GM12878 (cell line): ENCODE data around the gene MYMK. TPM values are rescaled to one million over a fixed set of nuclear protein-coding genes. Genes with fewer than 3 reads are reported as not detected.

Source experiments
- ATAC-seq: fragments of 200-7000 bp; cut with Tn5 transposase; 3 replicates; pipeline ENCODE4 v1.9.1; 2020; ENCODE audit warnings: mild to moderate bottlenecking, moderate library complexity
- BruUV-seq: library from RNA; stranded (reverse); fragments of 400-500 nt; replicated peaks from 2 replicates; lab custom pipeline; 2021; lab: Mats Ljungman, UMichigan
- CTCF ChIA-PET: fragments of 300-600 bp; sonication (Branson Sonifier 250); formaldehyde crosslinking; extraction: SDS; loops from one replicate; lab custom pipeline; 2021; ENCODE audit warnings: inconsistent platforms; lab: Yijun Ruan, JAX
- POLR2A ChIA-PET: fragments of 350-600 bp; formaldehyde crosslinking; extraction: SDS; loops from one replicate; lab custom pipeline; 2021; ENCODE audit warnings: inconsistent platforms; lab: Charles Lee
- RAD21 ChIA-PET: fragments of 300-600 bp; sonication (Branson Sonifier 250); formaldehyde crosslinking; loops from one replicate; lab custom pipeline; 2023; ENCODE audit warnings: antibody characterized with exemption; ENCODE audit not compliant: unreplicated experiment; lab: Charles Lee
- SMC1A ChIA-PET: fragments of 300-600 bp; sonication (Branson Sonifier 250); formaldehyde crosslinking; loops from one replicate; lab custom pipeline; 2023; ENCODE audit not compliant: unreplicated experiment, uncharacterized antibody; lab: Charles Lee
- DNase-seq: peaks from one replicate; pipeline ENCODE4 v3.0.0-alpha.2; 2011; ENCODE audit warnings: low read depth, low spot score
- FAIRE-seq: peaks from 3 replicates; lab custom pipeline; 2011; peaks lifted over from hg19 to GRCh38; lab: Jason Lieb, UNC
- H2AFZ ChIP-seq: 2 replicates; pipeline ENCODE4 v1.6.0; 2011; ENCODE audit warnings: low read depth, low read length, control low read depth; ENCODE audit not compliant: control insufficient read depth
- H3K27ac ChIP-seq: 2 replicates; pipeline ENCODE4 v1.5.1; 2011; ENCODE audit warnings: control low read depth; ENCODE audit not compliant: control insufficient read depth, insufficient read depth
- H3K27me3 ChIP-seq, 2 experiments: replicated peaks in 1 of 2; 2 replicates each; pipeline versions ENCODE4 v1.6.0 to v1.6.1; 2011; ENCODE audit warnings: low read length in 1 of 2; ENCODE audit not compliant: control insufficient read depth in 2 of 2, insufficient read depth in 2 of 2
- H3K36me3 ChIP-seq, 2 experiments: 2 replicates each; pipeline ENCODE4 v1.5.1; 2011; ENCODE audit warnings: low read length in 1 of 2; ENCODE audit not compliant: control insufficient read depth in 2 of 2, insufficient read depth in 2 of 2
- H3K4me1 ChIP-seq: 2 replicates; pipeline ENCODE4 v1.6.1; 2011; ENCODE audit warnings: mild to moderate bottlenecking, low read length, moderate library complexity, mixed read lengths; ENCODE audit not compliant: control insufficient read depth, insufficient read depth
- H3K4me2 ChIP-seq: 2 replicates; pipeline ENCODE4 v1.6.0; 2011; ENCODE audit warnings: control low read depth; ENCODE audit not compliant: control insufficient read depth, insufficient read depth
- H3K4me3 ChIP-seq: fragments of 200-600 bp; sonication (generic); 2 replicates; pipeline ENCODE4 v1.5.1; 2016
- H3K79me2 ChIP-seq: 2 replicates; pipeline ENCODE4 v1.6.0; 2011; ENCODE audit warnings: low read length; ENCODE audit not compliant: control insufficient read depth, insufficient read depth
- H3K9ac ChIP-seq: 2 replicates; pipeline ENCODE4 v1.8.0; 2011; ENCODE audit warnings: low read length, control low read depth, mixed read lengths; ENCODE audit not compliant: control insufficient read depth, insufficient read depth
- H3K9me3 ChIP-seq: replicated peaks from 3 replicates; pipeline ENCODE4 v1.5.1; 2011; ENCODE audit warnings: mild to moderate bottlenecking, low read length; ENCODE audit not compliant: control insufficient read depth, insufficient read depth
- H4K20me1 ChIP-seq: 2 replicates; pipeline ENCODE4 v1.6.0; 2011; ENCODE audit not compliant: control insufficient read depth, insufficient read depth
- BRCA1 ChIP-seq: IDR thresholded peaks from 2 replicates; pipeline ENCODE4 v1.6.1; 2011; ENCODE audit warnings: low read depth, low read length, improper control_type of control experiment
- GATAD2B ChIP-seq: fragments of 450-650 bp; conservative IDR thresholded peaks from 2 replicates; pipeline ENCODE4 v1.6.1; 2017; ENCODE audit warnings: low read depth, mild to moderate bottlenecking, moderate library complexity
- HDAC2 ChIP-seq: fragments of 200-600 bp; sonication (generic); IDR thresholded peaks from 2 replicates; pipeline ENCODE4 v1.6.1; 2017
- MEF2A ChIP-seq: IDR thresholded peaks from 2 replicates; pipeline ENCODE4 v1.6.1; 2011; ENCODE audit warnings: low read depth, mild to moderate bottlenecking, low read length, moderate library complexity; ENCODE audit not compliant: insufficient read depth
- NR2F1 ChIP-seq: fragments of 450-650 bp; conservative IDR thresholded peaks from 2 replicates; pipeline ENCODE4 v1.6.1; 2017; ENCODE audit warnings: mild to moderate bottlenecking
- RELA ChIP-seq: fragments of 450-650 bp; IDR thresholded peaks from 2 replicates; pipeline ENCODE4 v1.8.0; 2014; ENCODE audit warnings: borderline replicate concordance; ENCODE audit not compliant: partially characterized antibody
- RUNX3 ChIP-seq: IDR thresholded peaks from 2 replicates; pipeline ENCODE4 v1.6.1; 2012; ENCODE audit warnings: low read length, inconsistent platforms
- SIN3A ChIP-seq: IDR thresholded peaks from 2 replicates; pipeline ENCODE4 v1.6.1; 2012; ENCODE audit warnings: low read depth, low read length, improper control_type of control experiment
- SMARCA5 ChIP-seq: fragments of 450-650 bp; IDR thresholded peaks from 2 replicates; pipeline ENCODE4 v1.6.1; 2017; ENCODE audit warnings: mild to moderate bottlenecking
- SRF ChIP-seq, 2 experiments: IDR thresholded peaks; 2 replicates each; pipeline ENCODE4 v1.6.1; 2011; ENCODE audit warnings: low read depth in 2 of 2, low read length in 2 of 2, mild to moderate bottlenecking in 1 of 2, moderate library complexity in 1 of 2
- TCF12 ChIP-seq: IDR thresholded peaks from 2 replicates; pipeline ENCODE4 v1.6.1; 2011; ENCODE audit warnings: low read depth, mild to moderate bottlenecking, low read length
- ZNF207 ChIP-seq: fragments of 450-650 bp; IDR thresholded peaks from 2 replicates; pipeline ENCODE4 v1.6.1; 2014; ENCODE audit warnings: antibody characterized with exemption, mild to moderate bottlenecking, borderline replicate concordance
- WGBS: methylation state at CpG from one replicate; pipeline ENCODE4 v1.1.6; 2016; ENCODE audit warnings: low lambda C conversion rate; ENCODE audit not compliant: insufficient replicate concordance, insufficient coverage; ENCODE audit errors: missing lambda C conversion rate; 5-methylcytosine and 5-hydroxymethylcytosine counted together
- in situ Hi-C: fragments of 300-500 bp; cut with MboI; formaldehyde crosslinking; loops from 9 replicates; pipeline ENCODE4 v1.14.3; 2018; ENCODE audit warnings: mixed read lengths
- intact Hi-C: fragments of 100-400 bp; cut with micrococcal nuclease; formaldehyde crosslinking; loops from one replicate; pipeline ENCODE4 v1.14.2; 2022; ENCODE audit not compliant: unreplicated experiment
- polyA plus RNA-seq, 11 experiments: library from polyadenylated mRNA; depleted of rRNA in 4 of 11; unstranded in 6 of 11; stranded (reverse) in 5 of 11; fragments of >200 nt; fragmentation: Nextera tagmentation in 4 of 11; fragmentation: Illumina TruSeq in 1 of 11; extraction: Ambion mirVana in 4 of 11; extraction: Trizol in 1 of 11; gene quantifications; 1 replicate in 1 of 11; 2 replicates in 10 of 11; pipeline versions ENCODE4 v1.2.1 to v1.2.3, GENCODE V29; 2011 to 2016; ENCODE audit warnings: inconsistent platforms in 2 of 11, missing spikeins in 2 of 11, low read depth in 1 of 11
- total RNA-seq, 4 experiments: library from RNA; depleted of rRNA in 3 of 4; stranded (reverse); fragments of >200 nt in 3 of 4; fragmentation: Illumina TruSeq in 1 of 4; extraction: Trizol in 1 of 4; gene quantifications; 2 replicates each; pipeline versions ENCODE4 v1.2.1 to v1.2.3, GENCODE V29; 2013 to 2021
- TF ChIP-seq, protein P1 (sequence below): fragments of 450-650 bp; IDR thresholded peaks from 2 replicates; pipeline ENCODE4 v1.6.1; 2017; ENCODE audit warnings: mild to moderate bottlenecking, low read depth, inconsistent platforms; ENCODE audit not compliant: poor library complexity, severe bottlenecking
- TF ChIP-seq, protein P2 (sequence below): fragments of 450-650 bp; IDR thresholded peaks from 2 replicates; pipeline ENCODE4 v1.6.1; 2014; ENCODE audit warnings: mild to moderate bottlenecking
- TF ChIP-seq, protein P3 (sequence below): fragments of 450-650 bp; formaldehyde crosslinking; IDR thresholded peaks from 2 replicates; pipeline ENCODE4 v1.4.0; 2020; ENCODE audit warnings: mild to moderate bottlenecking, moderate library complexity
- TF ChIP-seq, protein P4 (sequence below): IDR thresholded peaks from 2 replicates; pipeline ENCODE4 v1.6.1; 2012; ENCODE audit warnings: mild to moderate bottlenecking, low read depth, low read length

Gene MYMK
- total and polyA plus RNA-seq, 10 of the 15 experiments (the other 5 are each of a cell fraction or from before 2014, with no cell fraction given) = not detected

DNA sequence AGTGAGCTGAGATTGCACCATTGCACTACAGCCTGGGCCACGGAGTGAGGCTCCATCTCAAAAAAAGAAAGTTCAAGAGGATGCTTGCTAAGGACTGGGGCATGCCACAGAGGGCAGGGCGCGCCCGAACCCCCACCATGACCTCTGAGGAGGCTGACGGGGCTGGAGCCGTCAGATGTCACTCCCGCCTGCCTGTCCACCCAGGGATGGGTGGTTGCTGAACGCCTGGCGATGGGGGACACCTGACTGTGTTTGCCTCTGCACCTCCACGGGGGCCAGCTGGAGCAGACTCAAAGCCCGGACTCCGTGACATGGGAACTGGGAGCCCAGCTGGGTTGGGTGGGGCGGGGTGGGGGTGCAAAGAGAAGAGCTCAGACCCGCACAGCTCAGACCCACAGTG is 41.6 kb upstream of the MYMK start:
- intact Hi-C loops (no loop called here), in situ Hi-C loops (no loop called here)
- 27% methylated on average over 14 of the region's 14 CpGs for WGBS
- ChIA-PET CTCF (no interaction called here), POLR2A (no interaction called here), SMC1A (no interaction called here), RAD21 (no interaction called here)
- no peak for DNase-seq
- Histone ChIP-seq H3K9ac (no peak overlapping the region), H3K9me3 (no peaks in the 10 kb centered on the region), H3K36me3 (no peaks in the 10 kb centered on the region), H3K4me2 (no peak overlapping the region), H3K27ac (no peak overlapping the region), H3K4me3 (no peak overlapping the region), H3K79me2 (no peaks in the 10 kb centered on the region), H3K4me1 (no peaks in the 10 kb centered on the region), H4K20me1 (no peaks in the 10 kb centered on the region), H3K27me3 (no peaks in the 10 kb centered on the region; a peak in 1 of 4 replicates), H2AFZ (no peak overlapping the region)
- no peak for ATAC-seq
- no peak for FAIRE-seq
- BruUV-seq = no TSS peak
- no peak for TF ChIP-seq ZNF207
- no peak for TF ChIP-seq BRCA1
- no peak for TF ChIP-seq HDAC2
- no peak for TF ChIP-seq NR2F1
- no peak for TF ChIP-seq TCF12
- TF ChIP-seq, protein P1, sequence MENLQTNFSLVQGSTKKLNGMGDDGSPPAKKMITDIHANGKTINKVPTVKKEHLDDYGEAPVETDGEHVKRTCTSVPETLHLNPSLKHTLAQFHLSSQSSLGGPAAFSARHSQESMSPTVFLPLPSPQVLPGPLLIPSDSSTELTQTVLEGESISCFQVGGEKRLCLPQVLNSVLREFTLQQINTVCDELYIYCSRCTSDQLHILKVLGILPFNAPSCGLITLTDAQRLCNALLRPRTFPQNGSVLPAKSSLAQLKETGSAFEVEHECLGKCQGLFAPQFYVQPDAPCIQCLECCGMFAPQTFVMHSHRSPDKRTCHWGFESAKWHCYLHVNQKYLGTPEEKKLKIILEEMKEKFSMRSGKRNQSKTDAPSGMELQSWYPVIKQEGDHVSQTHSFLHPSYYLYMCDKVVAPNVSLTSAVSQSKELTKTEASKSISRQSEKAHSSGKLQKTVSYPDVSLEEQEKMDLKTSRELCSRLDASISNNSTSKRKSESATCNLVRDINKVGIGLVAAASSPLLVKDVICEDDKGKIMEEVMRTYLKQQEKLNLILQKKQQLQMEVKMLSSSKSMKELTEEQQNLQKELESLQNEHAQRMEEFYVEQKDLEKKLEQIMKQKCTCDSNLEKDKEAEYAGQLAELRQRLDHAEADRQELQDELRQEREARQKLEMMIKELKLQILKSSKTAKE = no peak
- no peak for TF ChIP-seq SIN3A
- TF ChIP-seq SRF (IDR thresholded peaks at IDR 0.05; ENCODE audit: low read depth in 2 of 2, low read length in 2 of 2) = no peak
- TF ChIP-seq RELA = no peak
- TF ChIP-seq RUNX3 = no peak
- TF ChIP-seq MEF2A = no peak
- TF ChIP-seq, protein P2, sequence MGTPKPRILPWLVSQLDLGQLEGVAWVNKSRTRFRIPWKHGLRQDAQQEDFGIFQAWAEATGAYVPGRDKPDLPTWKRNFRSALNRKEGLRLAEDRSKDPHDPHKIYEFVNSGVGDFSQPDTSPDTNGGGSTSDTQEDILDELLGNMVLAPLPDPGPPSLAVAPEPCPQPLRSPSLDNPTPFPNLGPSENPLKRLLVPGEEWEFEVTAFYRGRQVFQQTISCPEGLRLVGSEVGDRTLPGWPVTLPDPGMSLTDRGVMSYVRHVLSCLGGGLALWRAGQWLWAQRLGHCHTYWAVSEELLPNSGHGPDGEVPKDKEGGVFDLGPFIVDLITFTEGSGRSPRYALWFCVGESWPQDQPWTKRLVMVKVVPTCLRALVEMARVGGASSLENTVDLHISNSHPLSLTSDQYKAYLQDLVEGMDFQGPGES = no peak
- TF ChIP-seq SMARCA5 = no peak
- TF ChIP-seq, protein P3, sequence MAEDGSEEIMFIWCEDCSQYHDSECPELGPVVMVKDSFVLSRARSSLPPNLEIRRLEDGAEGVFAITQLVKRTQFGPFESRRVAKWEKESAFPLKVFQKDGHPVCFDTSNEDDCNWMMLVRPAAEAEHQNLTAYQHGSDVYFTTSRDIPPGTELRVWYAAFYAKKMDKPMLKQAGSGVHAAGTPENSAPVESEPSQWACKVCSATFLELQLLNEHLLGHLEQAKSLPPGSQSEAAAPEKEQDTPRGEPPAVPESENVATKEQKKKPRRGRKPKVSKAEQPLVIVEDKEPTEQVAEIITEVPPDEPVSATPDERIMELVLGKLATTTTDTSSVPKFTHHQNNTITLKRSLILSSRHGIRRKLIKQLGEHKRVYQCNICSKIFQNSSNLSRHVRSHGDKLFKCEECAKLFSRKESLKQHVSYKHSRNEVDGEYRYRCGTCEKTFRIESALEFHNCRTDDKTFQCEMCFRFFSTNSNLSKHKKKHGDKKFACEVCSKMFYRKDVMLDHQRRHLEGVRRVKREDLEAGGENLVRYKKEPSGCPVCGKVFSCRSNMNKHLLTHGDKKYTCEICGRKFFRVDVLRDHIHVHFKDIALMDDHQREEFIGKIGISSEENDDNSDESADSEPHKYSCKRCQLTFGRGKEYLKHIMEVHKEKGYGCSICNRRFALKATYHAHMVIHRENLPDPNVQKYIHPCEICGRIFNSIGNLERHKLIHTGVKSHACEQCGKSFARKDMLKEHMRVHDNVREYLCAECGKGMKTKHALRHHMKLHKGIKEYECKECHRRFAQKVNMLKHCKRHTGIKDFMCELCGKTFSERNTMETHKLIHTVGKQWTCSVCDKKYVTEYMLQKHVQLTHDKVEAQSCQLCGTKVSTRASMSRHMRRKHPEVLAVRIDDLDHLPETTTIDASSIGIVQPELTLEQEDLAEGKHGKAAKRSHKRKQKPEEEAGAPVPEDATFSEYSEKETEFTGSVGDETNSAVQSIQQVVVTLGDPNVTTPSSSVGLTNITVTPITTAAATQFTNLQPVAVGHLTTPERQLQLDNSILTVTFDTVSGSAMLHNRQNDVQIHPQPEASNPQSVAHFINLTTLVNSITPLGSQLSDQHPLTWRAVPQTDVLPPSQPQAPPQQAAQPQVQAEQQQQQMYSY (CRISPR knock-in tag) = no peak
- TF ChIP-seq, protein P4, sequence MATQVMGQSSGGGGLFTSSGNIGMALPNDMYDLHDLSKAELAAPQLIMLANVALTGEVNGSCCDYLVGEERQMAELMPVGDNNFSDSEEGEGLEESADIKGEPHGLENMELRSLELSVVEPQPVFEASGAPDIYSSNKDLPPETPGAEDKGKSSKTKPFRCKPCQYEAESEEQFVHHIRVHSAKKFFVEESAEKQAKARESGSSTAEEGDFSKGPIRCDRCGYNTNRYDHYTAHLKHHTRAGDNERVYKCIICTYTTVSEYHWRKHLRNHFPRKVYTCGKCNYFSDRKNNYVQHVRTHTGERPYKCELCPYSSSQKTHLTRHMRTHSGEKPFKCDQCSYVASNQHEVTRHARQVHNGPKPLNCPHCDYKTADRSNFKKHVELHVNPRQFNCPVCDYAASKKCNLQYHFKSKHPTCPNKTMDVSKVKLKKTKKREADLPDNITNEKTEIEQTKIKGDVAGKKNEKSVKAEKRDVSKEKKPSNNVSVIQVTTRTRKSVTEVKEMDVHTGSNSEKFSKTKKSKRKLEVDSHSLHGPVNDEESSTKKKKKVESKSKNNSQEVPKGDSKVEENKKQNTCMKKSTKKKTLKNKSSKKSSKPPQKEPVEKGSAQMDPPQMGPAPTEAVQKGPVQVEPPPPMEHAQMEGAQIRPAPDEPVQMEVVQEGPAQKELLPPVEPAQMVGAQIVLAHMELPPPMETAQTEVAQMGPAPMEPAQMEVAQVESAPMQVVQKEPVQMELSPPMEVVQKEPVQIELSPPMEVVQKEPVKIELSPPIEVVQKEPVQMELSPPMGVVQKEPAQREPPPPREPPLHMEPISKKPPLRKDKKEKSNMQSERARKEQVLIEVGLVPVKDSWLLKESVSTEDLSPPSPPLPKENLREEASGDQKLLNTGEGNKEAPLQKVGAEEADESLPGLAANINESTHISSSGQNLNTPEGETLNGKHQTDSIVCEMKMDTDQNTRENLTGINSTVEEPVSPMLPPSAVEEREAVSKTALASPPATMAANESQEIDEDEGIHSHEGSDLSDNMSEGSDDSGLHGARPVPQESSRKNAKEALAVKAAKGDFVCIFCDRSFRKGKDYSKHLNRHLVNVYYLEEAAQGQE = no peak
- TF ChIP-seq GATAD2B = no peak
